Measurements from ENCODE around the gene PYY. TPM values are rescaled to one million over a fixed set of nuclear protein-coding genes. Genes with fewer than 3 reads are reported as not detected.
A peak's percentile ranks its signal among the peaks of the same experiment; 100 is the strongest.

The PYY gene
- total RNA-seq, 1 experiment from 2014 or later: not detected

GRCh38 chr17:43949781-43950180, 4.0 kb downstream of the PYY start:
- no peak overlapping the region for H3K4me3 Mint-ChIP-seq (ENCODE audit: unreplicated experiment)
- no peaks in the 10 kb centered on the region for H3K9me3 Mint-ChIP-seq (ENCODE audit: unreplicated experiment)
- peaks cover 11% of the 10 kb centered on the region for H3K27me3 Mint-ChIP-seq (ENCODE audit: insufficient read depth, unreplicated experiment)
- no peaks in the 10 kb centered on the region for H3K9me3 ChIP-seq
- no peak for DNase-seq
- no peak overlapping the region for H3K27ac Mint-ChIP-seq (ENCODE audit: unreplicated experiment)
- no peaks in the 10 kb centered on the region for H3K36me3 Mint-ChIP-seq (ENCODE audit: insufficient read depth, unreplicated experiment)
- H3K4me1 ChIP-seq: peaks cover 25% of the 10 kb centered on the region
- intact Hi-C loops (cut with micrococcal nuclease; ENCODE audit: unreplicated experiment): no loop called here
- no peaks in the 10 kb centered on the region for H3K27me3 ChIP-seq (replicated peaks; ENCODE audit: control insufficient read depth, insufficient read depth, low read length)
- H3K36me3 ChIP-seq (ENCODE audit: control insufficient read depth, insufficient read depth, low read length): no peaks in the 10 kb centered on the region
- no peak overlapping the region for H3K4me3 ChIP-seq (ENCODE audit: low read depth, low read length)
- POLR2A ChIA-PET: no interaction called here
- TF ChIP-seq CTCF (IDR thresholded peaks at IDR 0.05; ENCODE audit: insufficient read depth in 1 of 2, low read depth in 1 of 2, low read length in 1 of 2, severe bottlenecking in 1 of 2, unreplicated experiment in 1 of 2): peak in 1 of 2 experiments; percentile 23
- H3K4me1 Mint-ChIP-seq (ENCODE audit: low read depth, unreplicated experiment): peaks cover 7% of the 10 kb centered on the region
- CTCF ChIA-PET: interaction anchor here (1.2 kb wide), 1 partner anchor 11 kb away, joined by 3 read pairs; no protein-coding TSS in a partner anchor
- no TSS peak for BruUV-seq (replicated peaks)

- intact Hi-C loops (cut with micrococcal nuclease; ENCODE audit: unreplicated experiment): no loop called here
- no peaks in the 10 kb centered on the region for H3K36me3 ChIP-seq (ENCODE audit: control insufficient read depth, insufficient read depth, low read length)
- H3K4me1 ChIP-seq: peaks cover 17% of the 10 kb centered on the region
- no peak for TF ChIP-seq CTCF (IDR thresholded peaks at IDR 0.05; ENCODE audit: insufficient read depth in 1 of 2, low read depth in 1 of 2, low read length in 1 of 2, severe bottlenecking in 1 of 2, unreplicated experiment in 1 of 2)
- H3K27me3 ChIP-seq (replicated peaks; ENCODE audit: control insufficient read depth, insufficient read depth, low read length): no peaks in the 10 kb centered on the region
- H3K4me3 Mint-ChIP-seq (ENCODE audit: unreplicated experiment): no peak overlapping the region
- H3K27me3 Mint-ChIP-seq (ENCODE audit: insufficient read depth, unreplicated experiment): peaks cover 3% of the 10 kb centered on the region
- H3K27ac Mint-ChIP-seq (ENCODE audit: unreplicated experiment): no peak overlapping the region
- ChIA-PET CTCF (interaction anchor here (0.7 to 1.4 kb wide), 4 partner anchors 9 to 83 kb away, joined by 3 to 4 read pairs (median 4); no protein-coding TSS in a partner anchor), POLR2A (interaction anchor here (0.7 kb wide), 1 partner anchor 55 kb away, joined by 3 read pairs; no protein-coding TSS in a partner anchor)
- no peak overlapping the region for H3K4me3 ChIP-seq (ENCODE audit: low read depth, low read length)
- DNase-seq: no peak
- H3K9me3 ChIP-seq: no peaks in the 10 kb centered on the region
- peaks cover 10% of the 10 kb centered on the region for H3K4me1 Mint-ChIP-seq (ENCODE audit: low read depth, unreplicated experiment)
- H3K9me3 Mint-ChIP-seq (ENCODE audit: unreplicated experiment): no peaks in the 10 kb centered on the region
- no TSS peak for BruUV-seq (replicated peaks)
- H3K36me3 Mint-ChIP-seq (ENCODE audit: insufficient read depth, unreplicated experiment): no peaks in the 10 kb centered on the region
These were observed 7.0 kb downstream of the PYY start for GRCh38 chr17:43946781-43947180.

- no TSS peak for BruUV-seq (replicated peaks)
- no peak for TF ChIP-seq CTCF (IDR thresholded peaks at IDR 0.05; ENCODE audit: insufficient read depth in 1 of 2, low read depth in 1 of 2, low read length in 1 of 2, severe bottlenecking in 1 of 2, unreplicated experiment in 1 of 2)
- DNase-seq: no peak
- intact Hi-C loops (cut with micrococcal nuclease; ENCODE audit: unreplicated experiment): no loop called here
- Histone ChIP-seq H3K36me3 (ENCODE audit: control insufficient read depth, insufficient read depth, low read length) (no peaks in the 10 kb centered on the region), H3K4me3 (ENCODE audit: low read depth, low read length) (no peak overlapping the region), H3K4me1 (peaks cover 17% of the 10 kb centered on the region), H3K9me3 (no peaks in the 10 kb centered on the region), H3K27me3 (replicated peaks; ENCODE audit: control insufficient read depth, insufficient read depth, low read length) (no peaks in the 10 kb centered on the region)
- Mint-ChIP-seq H3K9me3 (ENCODE audit: unreplicated experiment) (no peaks in the 10 kb centered on the region), H3K27ac (ENCODE audit: unreplicated experiment) (no peak overlapping the region), H3K4me3 (ENCODE audit: unreplicated experiment) (no peak overlapping the region), H3K4me1 (ENCODE audit: low read depth, unreplicated experiment) (peaks cover 10% of the 10 kb centered on the region), H3K27me3 (ENCODE audit: insufficient read depth, unreplicated experiment) (no peaks in the 10 kb centered on the region), H3K36me3 (ENCODE audit: insufficient read depth, unreplicated experiment) (no peaks in the 10 kb centered on the region)
- ChIA-PET CTCF (interaction anchor here (0.5 to 2.1 kb wide), 3 partner anchors 43 to 98 kb away, joined by 3 to 5 read pairs (median 3); no protein-coding TSS in a partner anchor), POLR2A (no interaction called here)
These were observed 8.5 kb downstream of the PYY start for GRCh38 chr17:43945074-43945829.
